OCI-LY3 (cell line): ENCODE results near the gene KLHL35.

Experiments
- H2AFZ ChIP-seq: fragments of 200-600, 300-600 bp; shearing (Covaris generic); 2 replicates; pipeline ENCODE4 v1.6.0; 2014; ENCODE audit warnings: antibody characterized with exemption, low read depth, low read length
- H3K27ac ChIP-seq: fragments of 200-600, 300-600 bp; sonication (generic); 2 replicates; pipeline ENCODE4 v1.5.1; 2014; ENCODE audit warnings: mild to moderate bottlenecking, low read length, moderate library complexity, mixed read lengths
- H3K27me3 ChIP-seq: fragments of 200-600, 300-600 bp; sonication (generic); 2 replicates; pipeline ENCODE4 v1.6.1; 2014; ENCODE audit warnings: low read depth, low read length, mixed read lengths
- H3K36me3 ChIP-seq: fragments of 200-600, 300-600 bp; sonication (generic); replicated peaks from 2 replicates; pipeline ENCODE3; 2014; ENCODE audit warnings: low read depth, low read length, mixed read lengths
- H3K4me1 ChIP-seq: fragments of 300-600, 200-600 bp; sonication (generic); 2 replicates; pipeline ENCODE4 v1.6.1; 2014; ENCODE audit warnings: low read length, mixed read lengths
- H3K4me2 ChIP-seq: fragments of 200-600, 300-600 bp; sonication (generic); 2 replicates; pipeline ENCODE4 v1.6.1; 2014; ENCODE audit warnings: low read length, mixed read lengths
- H3K4me3 ChIP-seq: fragments of 300-600, 200-600 bp; sonication (generic); 2 replicates; pipeline ENCODE4 v1.5.1; 2014; ENCODE audit warnings: antibody characterized with exemption, mild to moderate bottlenecking, low read length, moderate library complexity
- H3K79me2 ChIP-seq: fragments of 300-600, 200-600 bp; shearing (Covaris generic); 2 replicates; pipeline ENCODE4 v1.6.1; 2014; ENCODE audit warnings: mild to moderate bottlenecking, low read length, mixed read lengths
- H3K9ac ChIP-seq: fragments of 300-600, 200-600 bp; shearing (Covaris generic); 2 replicates; pipeline ENCODE4 v1.6.0; 2014; ENCODE audit warnings: mild to moderate bottlenecking, low read length, moderate library complexity
- H3K9me3 ChIP-seq: fragments of 200-600, 300-600 bp; shearing (Covaris generic); 2 replicates; pipeline ENCODE4 v1.6.1; 2014; ENCODE audit warnings: low read length, mixed read lengths; ENCODE audit not compliant: insufficient read depth
- H4K20me1 ChIP-seq: fragments of 200-600, 300-600 bp; sonication (generic); 2 replicates; pipeline ENCODE4 v1.6.1; 2016; ENCODE audit warnings: low read length, mixed read lengths; ENCODE audit not compliant: insufficient read depth
- CTCF ChIP-seq: fragments of 200-600, 300-600 bp; sonication (generic); IDR thresholded peaks from 2 replicates; pipeline ENCODE4 v1.5.1; 2014; ENCODE audit warnings: antibody characterized with exemption, low read length, low read depth
- EZH2phosphoT487 ChIP-seq: fragments of 200-600 bp; shearing (Covaris generic); IDR thresholded peaks from 2 replicates; pipeline ENCODE4 v1.6.1; 2018; ENCODE audit warnings: antibody characterized with exemption, mixed run types, low read depth

KLHL35 gene

GRCh38 chr11:75437966-75438659 lies 5.1 kb upstream of the KLHL35 start:
- no peak overlapping the region for H3K4me3 ChIP-seq
- H3K79me2 ChIP-seq: no peaks in the 10 kb centered on the region
- no peak overlapping the region for H3K4me2 ChIP-seq
- no peaks in the 10 kb centered on the region for H4K20me1 ChIP-seq
- TF ChIP-seq EZH2phosphoT487 (no peak), CTCF (no peak)
- H3K27ac ChIP-seq: no peak overlapping the region
- peaks cover 11% of the 10 kb centered on the region for H3K27me3 ChIP-seq
- no peak overlapping the region for H3K9ac ChIP-seq
- H3K36me3 ChIP-seq: no peaks in the 10 kb centered on the region
- H3K4me1 ChIP-seq: no peaks in the 10 kb centered on the region
- H2AFZ ChIP-seq: no peak overlapping the region
- no peaks in the 10 kb centered on the region for H3K9me3 ChIP-seq

GRCh38 chr11:75436806-75437205 lies 3.8 kb upstream of the KLHL35 start:
- no peaks in the 10 kb centered on the region for H3K9me3 ChIP-seq
- no peak overlapping the region for H3K4me3 ChIP-seq
- H4K20me1 ChIP-seq: no peaks in the 10 kb centered on the region
- H3K27ac ChIP-seq: no peak overlapping the region
- no peak overlapping the region for H2AFZ ChIP-seq
- peaks cover 24% of the 10 kb centered on the region for H3K27me3 ChIP-seq
- no peaks in the 10 kb centered on the region for H3K4me1 ChIP-seq
- no peaks in the 10 kb centered on the region for H3K79me2 ChIP-seq
- H3K36me3 ChIP-seq: no peaks in the 10 kb centered on the region
- no peak overlapping the region for H3K9ac ChIP-seq
- no peak overlapping the region for H3K4me2 ChIP-seq
- TF ChIP-seq EZH2phosphoT487 (no peak), CTCF (no peak)

- Histone ChIP-seq H3K4me2 (no peak overlapping the region), H3K9ac (no peak overlapping the region), H3K4me1 (no peaks in the 10 kb centered on the region), H3K36me3 (no peaks in the 10 kb centered on the region), H3K27me3 (peaks cover 26% of the 10 kb centered on the region), H3K79me2 (no peaks in the 10 kb centered on the region), H2AFZ (no peak overlapping the region), H3K9me3 (no peaks in the 10 kb centered on the region), H3K4me3 (no peak overlapping the region), H4K20me1 (no peaks in the 10 kb centered on the region), H3K27ac (no peak overlapping the region)
- TF ChIP-seq CTCF: no peak
- TF ChIP-seq EZH2phosphoT487: no peak
Measured at GRCh38 chr11:75435571-75435925, 2.5 kb upstream of the KLHL35 start.

- no peaks in the 10 kb centered on the region for H3K4me1 ChIP-seq
- H3K79me2 ChIP-seq: no peaks in the 10 kb centered on the region
- H3K9ac ChIP-seq: no peak overlapping the region
- no peak overlapping the region for H3K27ac ChIP-seq
- no peak overlapping the region for H3K4me3 ChIP-seq
- peaks cover 26% of the 10 kb centered on the region for H3K27me3 ChIP-seq
- no peak overlapping the region for H2AFZ ChIP-seq
- H4K20me1 ChIP-seq: no peaks in the 10 kb centered on the region
- H3K9me3 ChIP-seq: no peaks in the 10 kb centered on the region
- H3K36me3 ChIP-seq: no peaks in the 10 kb centered on the region
- no peak overlapping the region for H3K4me2 ChIP-seq
- TF ChIP-seq CTCF (no peak), EZH2phosphoT487 (no peak)
Measured at GRCh38 chr11:75434886-75435570, 2.0 kb upstream of the KLHL35 start.
